Ectodermal cell (in vitro differentiated cells): ENCODE data around the gene EPB41L5.

Experiments
- H3K27ac ChIP-seq: 2 replicates; pipeline ENCODE4 v1.7.0; 2013; ENCODE audit warnings: mild to moderate bottlenecking, low read depth, low read length; ENCODE audit not compliant: insufficient read depth, poor library complexity, severe bottlenecking
- H3K27me3 ChIP-seq: 2 replicates; pipeline ENCODE4 v1.7.0; 2013; ENCODE audit warnings: mild to moderate bottlenecking, low read length; ENCODE audit not compliant: insufficient read depth, control insufficient read depth, poor library complexity, severe bottlenecking
- H3K36me3 ChIP-seq: one replicate; pipeline ENCODE4 v1.7.0; 2013; ENCODE audit warnings: low read length; ENCODE audit not compliant: control insufficient read depth, insufficient read depth
- H3K4me1 ChIP-seq: one replicate; pipeline ENCODE4 v1.7.0; 2013; ENCODE audit warnings: low read length; ENCODE audit not compliant: control insufficient read depth, insufficient read depth
- H3K4me3 ChIP-seq: 2 replicates; pipeline ENCODE4 v1.7.0; 2013; ENCODE audit warnings: low read depth, low read length, control low read depth; ENCODE audit not compliant: insufficient read depth
- H3K9me3 ChIP-seq: 2 replicates; pipeline ENCODE4 v1.7.0; 2013; ENCODE audit warnings: mild to moderate bottlenecking, low read length, moderate library complexity; ENCODE audit not compliant: control insufficient read depth
- WGBS, 2 experiments: methylation state at CpG; one replicate each; pipeline ENCODE4 v1.1.7; 2013; ENCODE audit warnings: missing lambda C conversion rate in 2 of 2; 5-methylcytosine and 5-hydroxymethylcytosine counted together

The EPB41L5 gene

DNA sequence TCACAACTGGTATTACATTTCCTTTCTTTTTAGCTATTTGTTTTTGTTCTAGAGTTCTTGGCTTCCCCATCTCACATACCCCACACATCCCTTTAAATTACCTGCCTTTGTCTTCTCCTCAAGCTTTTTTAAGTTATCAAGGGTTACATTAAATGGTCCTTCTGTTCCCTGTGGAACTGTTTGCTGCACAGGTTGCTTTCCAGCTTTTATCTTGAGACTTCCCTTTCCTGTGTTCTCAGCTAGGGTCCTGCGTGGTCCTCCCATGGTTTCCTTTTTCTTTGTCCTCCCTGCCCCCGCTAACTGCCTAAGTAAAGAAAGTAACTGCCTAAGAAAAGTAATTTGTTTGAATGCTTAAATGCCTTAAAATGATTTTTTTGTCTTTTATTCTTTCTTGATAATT, 66.8 kb downstream of the EPB41L5 start:
- H3K9me3 ChIP-seq, result no peaks in the 10 kb centered on the region
- no peaks in the 10 kb centered on the region for H3K36me3 ChIP-seq
- no peak overlapping the region for H3K27ac ChIP-seq
- 79 to 100% methylated on average over 2 of the region's 2 CpGs for WGBS, 2 experiments
- H3K4me3 ChIP-seq, result no peak overlapping the region
- H3K27me3 ChIP-seq, result no peaks in the 10 kb centered on the region
- no peaks in the 10 kb centered on the region for H3K4me1 ChIP-seq

DNA sequence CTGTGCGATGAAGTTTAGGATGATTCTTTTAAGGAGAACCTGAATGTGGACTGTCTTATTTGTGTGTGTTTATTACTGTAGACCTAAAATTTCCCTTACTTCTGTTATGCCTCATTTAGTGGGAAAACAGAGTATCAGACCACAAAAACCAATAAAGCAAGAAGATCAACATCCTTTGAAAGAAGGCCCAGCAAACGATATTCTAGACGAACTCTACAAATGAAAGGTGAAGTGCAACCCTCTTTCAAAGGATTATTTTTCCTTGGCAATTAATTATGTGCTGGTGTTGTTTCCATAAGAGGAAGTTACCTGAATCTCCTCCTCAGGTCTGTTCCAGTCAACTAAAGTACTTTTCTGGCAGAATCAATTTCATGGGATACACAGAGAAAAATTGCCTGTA, 78.6 kb downstream of the EPB41L5 start:
- Histone ChIP-seq H3K27me3 (no peaks in the 10 kb centered on the region), H3K4me1 (no peaks in the 10 kb centered on the region), H3K36me3 (peaks cover 3% of the 10 kb centered on the region), H3K27ac (no peak overlapping the region), H3K9me3 (no peaks in the 10 kb centered on the region), H3K4me3 (no peak overlapping the region)
- 91 to 94% methylated on average over 3 of the region's 3 CpGs for WGBS, 2 experiments

DNA sequence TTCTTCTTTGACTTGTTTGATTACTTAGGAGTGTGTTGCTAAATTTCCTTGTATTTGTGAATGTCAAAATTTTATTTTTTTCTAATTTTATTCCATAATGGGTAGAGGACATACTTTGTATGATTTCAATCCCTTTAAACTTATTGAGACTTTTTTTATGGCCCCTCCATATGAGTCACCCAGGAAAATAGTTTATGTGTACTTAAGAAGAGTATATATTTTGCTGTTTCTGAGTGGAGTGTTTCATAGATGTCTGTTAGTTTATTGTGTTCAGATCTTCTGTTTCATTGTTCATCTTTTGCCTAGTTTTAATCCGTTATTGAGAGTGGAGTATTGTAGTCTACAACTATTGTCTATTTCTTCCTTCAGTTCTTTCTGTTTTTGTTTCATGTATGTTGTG, 81.9 kb downstream of the EPB41L5 start:
- Histone ChIP-seq H3K27me3 (no peaks in the 10 kb centered on the region), H3K4me3 (no peak overlapping the region), H3K36me3 (peaks cover 3% of the 10 kb centered on the region), H3K9me3 (no peaks in the 10 kb centered on the region), H3K27ac (no peak overlapping the region), H3K4me1 (no peaks in the 10 kb centered on the region)
- WGBS, 2 experiments, result 78 to 100% methylated on average over 1 of the region's 1 CpG

DNA sequence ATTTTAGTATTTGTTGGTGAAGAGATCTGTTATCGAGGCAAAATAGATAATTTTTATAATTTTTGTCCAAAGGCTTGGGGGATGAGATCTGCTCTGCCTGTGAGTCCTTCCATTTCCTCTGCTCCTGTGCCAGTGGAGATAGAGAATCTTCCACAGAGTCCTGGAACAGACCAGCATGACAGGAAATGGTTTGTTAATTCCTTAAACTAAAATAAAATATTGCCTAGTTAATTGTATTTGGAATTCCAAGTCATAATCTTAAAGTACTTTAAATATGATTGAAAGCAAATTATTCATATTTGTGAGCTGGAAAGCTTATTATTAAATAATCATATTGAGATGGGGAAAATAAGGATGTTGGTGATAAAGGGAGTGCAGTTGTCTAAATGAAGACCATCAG, 87.8 kb downstream of the EPB41L5 start:
- no peak overlapping the region for H3K27ac ChIP-seq
- H3K27me3 ChIP-seq, result no peaks in the 10 kb centered on the region
- no peak overlapping the region for H3K4me3 ChIP-seq
- 96 to 100% methylated on average over 1 of the region's 1 CpG for WGBS, 2 experiments
- H3K4me1 ChIP-seq, result no peaks in the 10 kb centered on the region
- H3K9me3 ChIP-seq, result no peaks in the 10 kb centered on the region
- no peaks in the 10 kb centered on the region for H3K36me3 ChIP-seq

GRCh38 chr2:120103723-120104467, 91.0 kb downstream of the EPB41L5 start:
- Histone ChIP-seq H3K4me3 (no peak overlapping the region), H3K27me3 (no peaks in the 10 kb centered on the region), H3K9me3 (no peaks in the 10 kb centered on the region), H3K4me1 (no peaks in the 10 kb centered on the region), H3K36me3 (no peaks in the 10 kb centered on the region), H3K27ac (no peak overlapping the region)
- 89 to 91% methylated on average over 4 of the region's 4 CpGs for WGBS, 2 experiments

GRCh38 chr2:120104772-120105171, 91.9 kb downstream of the EPB41L5 start:
- no CpG with 5 or more reads among the region's 1 CpG for WGBS, 2 experiments
- no peaks in the 10 kb centered on the region for H3K27me3 ChIP-seq
- H3K27ac ChIP-seq, result no peak overlapping the region
- H3K4me1 ChIP-seq, result no peaks in the 10 kb centered on the region
- no peaks in the 10 kb centered on the region for H3K9me3 ChIP-seq
- H3K36me3 ChIP-seq, result no peaks in the 10 kb centered on the region
- no peak overlapping the region for H3K4me3 ChIP-seq

GRCh38 chr2:120105360-120105759, 92.5 kb downstream of the EPB41L5 start:
- Histone ChIP-seq H3K4me3 (no peak overlapping the region), H3K36me3 (no peaks in the 10 kb centered on the region), H3K9me3 (no peaks in the 10 kb centered on the region), H3K27me3 (no peaks in the 10 kb centered on the region), H3K4me1 (no peaks in the 10 kb centered on the region), H3K27ac (no peak overlapping the region)
- WGBS, 2 experiments, result 94 to 100% methylated on average over 2 of the region's 2 CpGs

DNA sequence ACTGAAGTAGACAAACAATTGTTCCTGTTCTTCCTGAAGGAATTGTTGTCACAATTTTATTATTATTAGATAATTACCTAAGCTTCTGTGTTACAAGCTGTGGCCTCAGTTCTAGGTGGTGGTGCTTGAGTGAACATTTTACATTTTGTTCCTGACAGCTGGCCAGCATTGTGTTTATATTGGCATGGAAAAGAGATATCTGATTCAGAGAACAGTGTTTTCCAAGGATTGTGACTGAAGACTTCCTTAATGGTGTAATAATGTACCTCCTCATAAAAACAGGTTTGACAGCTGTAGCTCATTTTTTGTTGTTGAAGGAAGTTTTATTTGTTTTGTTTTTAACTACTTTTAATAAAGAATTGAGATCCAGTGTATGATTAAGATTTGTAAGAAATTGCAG, 95.2 kb downstream of the EPB41L5 start:
- no peaks in the 10 kb centered on the region for H3K4me1 ChIP-seq
- H3K27ac ChIP-seq, result no peak overlapping the region
- H3K36me3 ChIP-seq, result no peaks in the 10 kb centered on the region
- no peak overlapping the region for H3K4me3 ChIP-seq
- no peaks in the 10 kb centered on the region for H3K9me3 ChIP-seq
- no peaks in the 10 kb centered on the region for H3K27me3 ChIP-seq

DNA sequence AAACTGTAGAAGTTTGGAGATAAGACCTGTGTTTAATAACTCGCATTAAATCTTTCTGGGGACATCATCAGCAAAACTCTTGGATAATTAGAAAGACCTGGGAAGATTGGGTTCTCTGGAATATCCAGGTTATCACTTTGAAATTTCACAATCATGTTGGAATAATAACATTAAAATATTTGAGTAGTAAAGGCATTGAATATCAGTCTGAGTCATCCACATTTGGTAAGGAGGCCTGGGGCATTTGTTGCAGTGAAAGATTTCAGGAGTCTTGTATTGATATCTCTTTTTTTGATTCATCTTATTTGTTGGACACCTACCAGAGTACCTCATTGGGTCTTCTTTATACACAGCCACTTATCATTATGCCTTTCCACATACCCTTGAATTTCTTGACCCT, 95.9 kb downstream of the EPB41L5 start:
- no peak overlapping the region for H3K27ac ChIP-seq
- no peaks in the 10 kb centered on the region for H3K36me3 ChIP-seq
- H3K9me3 ChIP-seq, result no peaks in the 10 kb centered on the region
- H3K4me3 ChIP-seq, result no peak overlapping the region
- H3K4me1 ChIP-seq, result no peaks in the 10 kb centered on the region
- WGBS, 2 experiments, result 100% methylated on average over 1 of the region's 1 CpG
- no peaks in the 10 kb centered on the region for H3K27me3 ChIP-seq

GRCh38 chr2:120109186-120110061, 96.5 kb downstream of the EPB41L5 start:
- no peak overlapping the region for H3K4me3 ChIP-seq
- no peaks in the 10 kb centered on the region for H3K9me3 ChIP-seq
- WGBS, 2 experiments, result 93% methylated on average over 3 of the region's 3 CpGs
- no peaks in the 10 kb centered on the region for H3K36me3 ChIP-seq
- no peak overlapping the region for H3K27ac ChIP-seq
- H3K4me1 ChIP-seq, result no peaks in the 10 kb centered on the region
- H3K27me3 ChIP-seq, result no peaks in the 10 kb centered on the region
